Esophagus muscularis mucosa (tissue), 4 donors: ENCODE results near the gene PPARD.

Source experiments
- EP300 ChIP-seq: sonication (generic); formaldehyde crosslinking; IDR thresholded peaks from one replicate; pipeline ENCODE4 v1.6.1; 2017; ENCODE audit warnings: antibody characterized with exemption
- POLR2AphosphoS5 ChIP-seq, 2 donors: sonication (generic); formaldehyde crosslinking; IDR thresholded peaks; one replicate each; pipeline ENCODE4 v1.6.1; 2017; ENCODE audit warnings: antibody characterized with exemption in 2 of 2
- TF ChIP-seq, protein P1 (sequence below), 3 experiments: fragments of 200-600 bp in 2 of 3; fragments of 450-650 bp in 1 of 3; sonication (generic) in 2 of 3; IDR thresholded peaks; one replicate each; pipeline ENCODE4 v1.5.1; 2017 to 2019; ENCODE audit warnings: antibody characterized with exemption in 3 of 3, mild to moderate bottlenecking in 2 of 3, moderate library complexity in 1 of 3

DNA sequence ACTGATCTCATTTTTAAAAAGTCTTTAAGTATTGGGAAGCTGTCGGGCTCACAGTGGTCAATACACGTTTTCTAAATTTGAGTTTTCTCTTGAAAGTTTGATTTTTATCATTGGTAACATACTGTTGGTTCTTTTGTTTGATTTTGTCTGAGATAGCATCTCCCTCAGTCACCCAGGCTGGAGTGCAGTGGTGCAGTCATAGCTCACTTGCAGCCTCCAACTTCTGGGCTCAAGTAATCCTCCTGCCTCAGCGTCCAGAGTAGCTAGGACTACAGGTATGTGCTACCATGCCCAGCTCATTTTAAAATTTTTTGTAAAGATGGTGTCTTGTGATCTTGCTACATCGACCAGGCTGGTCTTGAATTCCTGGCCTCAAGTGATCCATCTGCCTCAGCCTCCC lies 9.1 kb downstream of the PPARD start:
- TF ChIP-seq, protein P1, sequence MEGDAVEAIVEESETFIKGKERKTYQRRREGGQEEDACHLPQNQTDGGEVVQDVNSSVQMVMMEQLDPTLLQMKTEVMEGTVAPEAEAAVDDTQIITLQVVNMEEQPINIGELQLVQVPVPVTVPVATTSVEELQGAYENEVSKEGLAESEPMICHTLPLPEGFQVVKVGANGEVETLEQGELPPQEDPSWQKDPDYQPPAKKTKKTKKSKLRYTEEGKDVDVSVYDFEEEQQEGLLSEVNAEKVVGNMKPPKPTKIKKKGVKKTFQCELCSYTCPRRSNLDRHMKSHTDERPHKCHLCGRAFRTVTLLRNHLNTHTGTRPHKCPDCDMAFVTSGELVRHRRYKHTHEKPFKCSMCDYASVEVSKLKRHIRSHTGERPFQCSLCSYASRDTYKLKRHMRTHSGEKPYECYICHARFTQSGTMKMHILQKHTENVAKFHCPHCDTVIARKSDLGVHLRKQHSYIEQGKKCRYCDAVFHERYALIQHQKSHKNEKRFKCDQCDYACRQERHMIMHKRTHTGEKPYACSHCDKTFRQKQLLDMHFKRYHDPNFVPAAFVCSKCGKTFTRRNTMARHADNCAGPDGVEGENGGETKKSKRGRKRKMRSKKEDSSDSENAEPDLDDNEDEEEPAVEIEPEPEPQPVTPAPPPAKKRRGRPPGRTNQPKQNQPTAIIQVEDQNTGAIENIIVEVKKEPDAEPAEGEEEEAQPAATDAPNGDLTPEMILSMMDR (IDR thresholded peaks at IDR 0.05) = no peak
- TF ChIP-seq POLR2AphosphoS5 (IDR thresholded peaks at IDR 0.05) (no peak), EP300 (no peak)
